ENCODE results near the gene CTNNA2.

DNA sequence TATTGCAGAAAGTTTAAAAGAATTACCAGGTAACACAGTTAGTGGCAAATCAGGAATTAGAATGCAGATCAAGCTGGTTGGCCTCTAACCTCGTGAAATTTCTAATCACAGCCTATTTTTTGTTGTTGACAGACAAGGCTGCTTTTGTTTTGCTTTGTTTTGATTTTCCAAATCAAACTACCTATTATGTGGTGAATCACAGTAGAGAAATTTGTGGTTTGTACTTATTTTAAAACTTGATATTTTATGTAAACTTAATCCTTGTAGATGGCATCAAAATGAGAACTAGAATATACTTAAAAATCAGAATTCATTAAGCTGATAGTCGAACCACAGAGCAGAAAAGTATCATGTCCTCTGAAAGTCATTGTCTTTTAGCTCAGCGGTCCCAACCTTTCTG is 258.1 kb downstream of the CTNNA2 start:
- TF ChIP-seq, protein P1, sequence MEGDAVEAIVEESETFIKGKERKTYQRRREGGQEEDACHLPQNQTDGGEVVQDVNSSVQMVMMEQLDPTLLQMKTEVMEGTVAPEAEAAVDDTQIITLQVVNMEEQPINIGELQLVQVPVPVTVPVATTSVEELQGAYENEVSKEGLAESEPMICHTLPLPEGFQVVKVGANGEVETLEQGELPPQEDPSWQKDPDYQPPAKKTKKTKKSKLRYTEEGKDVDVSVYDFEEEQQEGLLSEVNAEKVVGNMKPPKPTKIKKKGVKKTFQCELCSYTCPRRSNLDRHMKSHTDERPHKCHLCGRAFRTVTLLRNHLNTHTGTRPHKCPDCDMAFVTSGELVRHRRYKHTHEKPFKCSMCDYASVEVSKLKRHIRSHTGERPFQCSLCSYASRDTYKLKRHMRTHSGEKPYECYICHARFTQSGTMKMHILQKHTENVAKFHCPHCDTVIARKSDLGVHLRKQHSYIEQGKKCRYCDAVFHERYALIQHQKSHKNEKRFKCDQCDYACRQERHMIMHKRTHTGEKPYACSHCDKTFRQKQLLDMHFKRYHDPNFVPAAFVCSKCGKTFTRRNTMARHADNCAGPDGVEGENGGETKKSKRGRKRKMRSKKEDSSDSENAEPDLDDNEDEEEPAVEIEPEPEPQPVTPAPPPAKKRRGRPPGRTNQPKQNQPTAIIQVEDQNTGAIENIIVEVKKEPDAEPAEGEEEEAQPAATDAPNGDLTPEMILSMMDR (IDR thresholded peaks at IDR 0.05) = no peak
- TF ChIP-seq EP300 (IDR thresholded peaks at IDR 0.05) = no peak
